GM19238 (cell line): Measurements from ENCODE around the gene HLX.

Source experiments
- DNase-seq: peaks from one replicate; pipeline ENCODE4 v3.0.0; 2011; ENCODE audit warnings: low spot score; ENCODE audit not compliant: insufficient read length

HLX gene

DNA sequence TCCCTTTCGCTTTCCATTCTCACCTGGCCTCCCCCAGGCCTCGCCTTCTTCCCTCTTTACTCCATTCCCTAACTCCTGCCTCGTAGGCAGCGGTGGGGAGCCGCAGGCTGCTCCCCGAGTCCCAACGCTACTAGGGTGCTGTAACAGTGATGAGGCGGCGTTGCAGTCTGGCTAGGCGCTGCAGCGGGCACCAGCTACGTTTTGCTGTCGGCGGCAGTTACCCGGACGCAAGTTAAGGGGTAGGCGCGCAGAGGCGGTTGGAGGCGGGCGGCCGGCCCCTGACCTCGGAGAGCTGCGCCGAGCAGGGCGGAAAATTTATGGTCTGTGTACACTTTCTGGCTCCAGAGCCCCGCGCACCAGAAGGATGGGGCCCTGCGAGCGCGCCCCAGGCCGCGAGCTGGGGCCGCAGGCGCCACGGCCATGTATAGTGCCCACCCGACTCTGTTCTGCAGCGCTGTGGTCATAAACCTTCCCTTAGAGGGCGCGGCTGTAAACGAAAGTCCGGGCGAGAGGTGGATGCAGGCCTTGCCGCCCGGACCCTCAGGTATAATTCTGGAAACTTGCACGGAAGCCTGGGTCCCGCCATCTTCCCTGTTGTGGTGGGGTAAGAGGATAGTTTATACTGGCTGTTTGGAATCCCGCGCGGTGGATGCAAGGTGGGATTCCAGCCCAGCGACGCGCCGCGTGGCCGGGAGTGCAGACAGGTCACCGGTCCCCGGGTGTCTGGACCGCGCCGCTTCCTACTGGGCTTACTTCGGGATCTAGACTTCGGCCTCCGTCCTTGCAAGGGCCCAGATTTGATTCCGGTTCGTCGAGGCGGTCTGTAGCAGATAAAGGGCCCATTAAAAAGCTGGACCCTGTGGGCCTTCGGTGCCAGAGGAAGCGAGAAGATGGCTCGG lies 15.0 kb downstream of the HLX start:
- DNase-seq, result no peak

DNA sequence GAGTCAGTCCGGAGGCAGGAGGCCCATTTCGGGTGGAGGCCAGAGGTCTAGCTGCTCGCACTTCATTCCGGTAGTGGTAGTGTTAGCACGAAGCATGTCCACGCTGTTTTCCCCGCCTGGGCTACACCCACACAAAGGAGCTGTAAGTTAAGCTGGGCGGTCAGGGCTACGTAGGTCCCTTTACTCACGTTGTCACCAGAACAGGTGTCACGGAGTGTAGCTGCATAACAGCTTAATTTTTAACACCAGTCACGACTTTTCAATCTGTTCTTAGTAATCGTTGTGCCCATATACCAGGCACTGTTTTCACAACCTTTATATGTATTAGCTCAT lies 15.6 kb downstream of the HLX start:
- DNase-seq, result no peak

GRCh38 chr1:220895412-220895946 lies 16.2 kb downstream of the HLX start:
- no peak for DNase-seq

- no peak for DNase-seq
Measured at GRCh38 chr1:220896092-220896491, 16.8 kb downstream of the HLX start.

DNA sequence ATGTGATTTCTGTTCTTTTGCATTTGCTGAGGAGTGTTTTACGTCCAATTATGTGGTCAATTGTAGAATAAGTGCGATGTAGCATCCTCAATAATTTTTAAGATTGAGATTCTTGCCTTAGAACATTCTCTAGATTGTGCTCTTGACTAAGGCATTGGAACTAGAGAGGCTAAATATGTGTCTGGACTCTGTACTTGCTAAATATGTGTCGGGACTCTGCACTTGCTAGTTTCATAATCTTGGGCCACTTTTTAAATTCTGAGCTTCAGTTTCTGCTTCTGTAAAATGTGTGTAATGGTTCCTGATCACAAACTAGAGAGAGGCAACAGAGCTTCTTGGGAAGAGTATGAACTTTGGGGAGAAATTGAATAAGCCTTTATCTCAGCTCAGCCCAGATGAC lies 21.6 kb downstream of the HLX start:
- no peak for DNase-seq

DNA sequence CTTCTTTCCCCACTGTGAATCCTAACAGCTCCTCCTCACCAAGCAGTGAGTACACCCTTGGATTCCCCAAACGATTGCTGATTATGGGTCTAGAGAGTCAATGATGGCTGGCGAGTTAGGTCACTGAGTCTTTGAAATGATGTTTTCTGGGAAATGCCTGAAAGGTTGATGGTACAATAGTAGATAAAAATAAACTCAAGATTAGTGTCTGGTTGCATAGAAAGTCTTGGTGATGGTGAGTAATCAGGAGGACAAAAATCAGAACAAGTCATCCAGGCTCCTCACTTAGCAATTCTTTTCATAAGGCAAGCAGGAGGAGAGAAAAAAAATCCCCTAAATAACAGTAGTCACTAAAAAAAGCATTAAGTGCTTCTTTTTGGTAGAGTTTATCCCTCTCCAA lies 22.6 kb downstream of the HLX start:
- DNase-seq, result no peak

DNA sequence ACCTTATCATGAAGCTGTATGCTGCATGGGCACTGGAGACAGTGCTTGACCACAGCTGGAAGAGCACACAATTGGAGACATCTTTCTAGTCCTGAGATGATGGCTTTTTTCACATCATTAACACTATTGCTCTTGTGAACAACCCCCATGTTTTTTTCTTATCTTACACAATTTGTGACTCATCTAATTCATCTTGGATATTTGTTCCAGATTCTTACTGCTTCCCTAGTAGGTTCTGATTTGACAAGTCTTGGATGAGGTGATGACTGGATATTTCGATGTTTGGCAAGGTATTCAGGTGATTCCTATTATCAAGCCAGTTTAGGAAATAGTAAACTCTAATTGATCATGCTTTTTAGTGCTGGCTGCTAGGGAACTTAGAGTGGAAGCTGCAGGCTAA lies 23.7 kb downstream of the HLX start:
- no peak for DNase-seq

- no peak for DNase-seq
Measured at GRCh38 chr1:220904876-220905275, 25.6 kb downstream of the HLX start.

GRCh38 chr1:220905650-220906560 lies 26.7 kb downstream of the HLX start:
- DNase-seq, result no peak

- DNase-seq, result no peak
Measured at GRCh38 chr1:220906561-220907334, 27.5 kb downstream of the HLX start.

DNA sequence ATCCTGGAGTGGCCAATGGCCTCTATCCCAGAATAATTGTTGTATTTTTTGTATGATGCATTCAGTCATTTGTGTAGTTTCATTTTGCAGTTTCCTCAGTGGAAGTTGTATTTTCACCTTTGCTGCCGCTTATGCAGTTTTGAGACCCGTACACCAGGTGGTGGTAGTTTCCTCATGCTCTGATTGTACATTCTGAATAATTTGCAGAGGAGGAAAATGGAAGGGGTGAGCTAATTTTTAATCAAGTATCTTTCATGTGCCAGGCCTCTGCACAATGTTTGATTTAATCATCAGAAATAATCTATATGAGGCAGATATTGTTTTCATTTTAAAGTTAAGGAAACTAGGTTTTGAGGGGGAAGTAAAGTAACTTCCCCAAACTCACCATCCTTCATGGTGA lies 29.5 kb downstream of the HLX start:
- no peak for DNase-seq

DNA sequence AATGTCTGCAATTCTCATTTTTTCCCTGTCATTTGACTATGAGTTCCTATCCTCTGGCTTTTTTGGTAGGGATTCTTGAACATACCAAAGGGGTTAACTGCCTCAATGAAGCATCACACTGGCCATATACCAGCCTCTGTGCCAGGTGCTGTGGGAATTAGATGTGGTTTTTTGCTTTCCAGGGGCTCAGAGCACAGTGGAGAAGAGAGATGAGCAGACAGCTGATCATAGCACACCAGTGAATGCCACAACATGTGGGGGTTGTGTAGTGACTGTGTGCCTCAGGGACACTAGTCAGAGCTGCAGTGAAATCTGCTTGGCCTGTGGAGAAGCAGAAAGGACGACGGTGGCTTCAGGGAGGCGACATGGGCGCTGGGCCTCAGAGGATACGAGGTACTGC lies 30.8 kb downstream of the HLX start:
- DNase-seq, result no peak

DNA sequence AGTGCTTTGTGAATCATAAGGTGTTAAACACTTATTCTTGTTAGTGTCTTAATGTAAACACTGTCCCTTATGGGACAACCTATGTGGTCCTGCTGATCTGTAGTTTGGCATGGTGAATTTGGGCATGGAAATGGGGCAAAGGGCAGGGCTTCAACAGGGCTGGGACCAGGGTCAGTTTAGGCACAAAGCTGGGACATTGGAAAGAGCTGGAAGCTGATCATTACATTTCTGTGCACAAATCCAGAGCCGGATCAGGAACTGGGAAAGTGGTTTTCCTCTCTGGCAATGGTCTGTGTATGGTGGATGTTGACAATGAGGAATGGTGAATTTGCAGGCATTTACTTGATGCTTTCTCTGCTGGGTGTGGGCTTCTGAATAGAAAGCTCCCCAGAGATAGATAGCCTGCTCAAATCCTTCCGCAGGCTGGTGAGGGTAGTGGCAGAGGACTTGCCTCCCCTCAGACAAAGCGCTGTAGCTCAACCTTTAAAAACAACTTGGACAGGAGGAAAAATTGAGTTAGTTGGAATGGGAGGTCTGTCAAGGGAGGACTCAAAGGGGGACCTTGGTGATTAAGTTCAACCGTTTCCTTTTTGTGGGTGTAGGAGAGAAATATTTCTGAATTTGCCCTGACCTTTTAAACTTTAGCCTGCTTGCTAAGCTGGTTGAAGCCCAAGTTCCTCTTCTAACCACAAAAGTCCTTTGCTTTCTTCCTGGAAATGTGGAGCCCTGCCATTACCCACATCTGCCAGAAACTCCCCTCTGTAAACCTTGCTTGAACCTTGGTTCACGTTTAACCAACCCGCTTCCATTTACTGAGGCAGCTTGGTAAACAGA lies 35.3 kb downstream of the HLX start:
- no peak for DNase-seq

- no peak for DNase-seq
Measured at GRCh38 chr1:220915117-220915440, 35.8 kb downstream of the HLX start.

DNA sequence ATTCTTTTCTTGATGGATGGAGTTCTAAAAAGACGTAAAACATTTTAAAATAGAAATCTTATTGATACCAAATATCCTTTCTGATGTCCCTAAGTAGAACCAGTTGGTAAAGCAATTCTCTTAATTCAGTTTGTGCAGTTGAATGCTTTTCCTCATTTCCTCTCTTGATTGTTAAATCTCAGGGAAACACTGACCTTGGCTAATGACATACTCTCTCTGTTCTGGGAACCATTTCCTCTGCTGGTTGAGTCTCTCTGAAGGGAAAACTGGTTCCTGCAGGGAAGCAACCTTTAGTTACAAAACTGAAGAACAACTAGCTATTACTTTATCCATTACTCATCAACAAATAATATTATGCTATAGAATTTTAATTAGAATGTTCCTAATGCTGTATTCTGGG lies 36.7 kb downstream of the HLX start:
- no peak for DNase-seq

- no peak for DNase-seq
Measured at GRCh38 chr1:220917101-220917500, 37.9 kb downstream of the HLX start.

DNA sequence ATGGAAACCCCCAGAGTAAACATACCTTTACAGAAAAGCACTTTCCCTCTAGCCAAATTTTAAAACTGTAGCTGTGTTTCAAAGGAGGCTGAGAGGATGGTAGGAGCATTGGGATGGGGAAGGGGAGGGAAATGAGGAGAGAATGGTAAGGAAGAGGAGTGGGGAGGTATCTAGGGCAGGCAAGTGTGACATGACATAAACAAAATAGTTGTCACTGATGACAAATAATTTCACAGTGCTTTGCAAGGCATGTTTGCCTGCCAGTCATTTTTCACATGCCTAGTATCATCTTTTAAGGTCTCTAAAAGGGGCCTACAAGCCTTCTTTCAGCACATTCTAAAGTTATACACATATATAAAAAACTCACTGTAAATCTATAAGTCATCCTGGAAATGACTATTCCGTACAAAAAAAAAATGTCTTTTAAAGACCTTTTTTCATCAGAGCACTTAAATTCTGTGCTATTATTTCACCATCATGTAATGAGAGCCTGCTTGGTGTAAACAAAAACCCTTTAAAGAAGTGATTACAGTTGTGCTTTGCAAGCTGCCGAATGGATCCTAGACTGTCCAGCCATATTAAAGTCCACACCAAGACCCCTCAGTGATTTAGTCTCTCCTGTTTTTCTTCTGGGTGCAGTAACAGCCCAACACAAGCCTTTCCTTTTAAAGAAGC lies 38.4 kb downstream of the HLX start:
- DNase-seq, result no peak

- no peak for DNase-seq
Measured at GRCh38 chr1:220918285-220918951, 39.2 kb downstream of the HLX start.

DNA sequence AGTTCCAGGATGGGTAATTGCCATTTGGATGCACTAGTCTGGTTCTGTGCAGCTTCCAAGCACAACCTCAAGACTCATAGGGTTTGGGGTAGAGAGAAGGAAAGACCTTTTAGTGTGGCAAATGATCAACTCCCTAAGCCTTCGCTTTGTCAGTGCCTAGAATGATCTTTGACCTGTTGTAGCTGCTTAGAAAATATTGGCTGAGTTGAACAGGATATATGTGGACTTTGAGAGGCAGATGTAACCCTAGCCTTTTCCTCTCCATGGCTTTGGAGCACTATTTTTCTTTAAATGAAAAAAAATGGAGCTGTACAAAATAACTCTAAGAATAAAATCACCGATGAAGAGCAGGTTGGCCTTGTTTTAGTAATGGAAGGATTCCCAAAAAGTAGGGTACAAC lies 41.7 kb downstream of the HLX start:
- DNase-seq, result no peak

DNA sequence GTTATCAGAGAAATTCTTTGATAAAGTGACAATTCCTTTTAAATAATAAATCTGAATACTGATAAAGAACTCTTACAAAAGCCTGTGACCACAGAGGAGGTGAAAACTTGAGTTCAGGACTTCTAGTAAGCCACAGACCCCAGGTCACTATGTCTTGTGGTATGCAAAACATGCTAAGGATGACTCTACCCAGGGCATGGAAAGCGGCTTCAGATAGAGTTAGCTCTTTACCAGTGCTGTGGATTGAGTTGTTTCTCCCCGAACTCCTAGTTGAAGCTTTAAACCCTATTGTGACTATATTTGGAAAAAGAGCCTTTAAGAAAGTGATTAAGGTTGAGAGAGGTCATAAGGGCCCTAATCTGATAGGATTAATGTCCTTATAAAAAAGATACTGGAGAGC lies 42.3 kb downstream of the HLX start:
- no peak for DNase-seq
